GM12878 (cell line): ENCODE measurements around the gene NACAD.

Experiments used
- CHD1 ChIP-seq: IDR thresholded peaks from 2 replicates; pipeline ENCODE4 v1.6.1; 2012; ENCODE audit warnings: low read depth, low read length, improper control_type of control experiment
- EP300 ChIP-seq, 2 experiments: fragments of 150-350 bp in 1 of 2; IDR thresholded peaks; 2 replicates each; pipeline ENCODE4 v1.6.1; 2011 to 2012; ENCODE audit warnings: low read depth in 2 of 2, low read length in 2 of 2, borderline replicate concordance in 1 of 2, improper control_type of control experiment in 1 of 2, inconsistent platforms in 1 of 2; ENCODE audit not compliant: control insufficient read depth in 1 of 2
- ESRRA ChIP-seq: IDR thresholded peaks from 2 replicates; pipeline ENCODE4 v1.6.1; 2012; ENCODE audit warnings: mild to moderate bottlenecking, low read length, improper control_type of control experiment
- KDM1A ChIP-seq: fragments of 200-600 bp; sonication (generic); IDR thresholded peaks from 2 replicates; pipeline ENCODE4 v1.6.1; 2016; ENCODE audit warnings: borderline replicate concordance
- KLF5 ChIP-seq: fragments of 450-650 bp; IDR thresholded peaks from 2 replicates; pipeline ENCODE4 v1.6.1; 2014; ENCODE audit warnings: mild to moderate bottlenecking; ENCODE audit not compliant: partially characterized antibody
- MAX ChIP-seq: IDR thresholded peaks from 2 replicates; pipeline ENCODE4 v1.6.1; 2012; ENCODE audit warnings: low read depth, low read length, improper control_type of control experiment
- MXI1 ChIP-seq: fragments of 150-350 bp; IDR thresholded peaks from 2 replicates; pipeline ENCODE4 v1.6.1; 2011; ENCODE audit warnings: low read depth, mild to moderate bottlenecking, inconsistent platforms, low read length, improper control_type of control experiment
- POLR2A ChIP-seq: IDR thresholded peaks from 2 replicates; pipeline ENCODE4 v1.6.1; 2011; ENCODE audit warnings: low read depth, mild to moderate bottlenecking, low read length
- REST ChIP-seq: IDR thresholded peaks from 2 replicates; pipeline ENCODE4 v1.6.1; 2012; ENCODE audit warnings: mild to moderate bottlenecking, low read depth, low read length
- SMARCA5 ChIP-seq: fragments of 450-650 bp; IDR thresholded peaks from 2 replicates; pipeline ENCODE4 v1.6.1; 2017; ENCODE audit warnings: mild to moderate bottlenecking
- SMC3 ChIP-seq: IDR thresholded peaks from 2 replicates; pipeline ENCODE4 v1.6.1; 2011; ENCODE audit warnings: low read length, improper control_type of control experiment, borderline replicate concordance
- SPI1 ChIP-seq: IDR thresholded peaks from 2 replicates; pipeline ENCODE4 v1.6.1; 2011; ENCODE audit warnings: low read depth, mild to moderate bottlenecking, low read length, moderate library complexity, borderline replicate concordance; ENCODE audit not compliant: insufficient read depth
- TAF1 ChIP-seq: IDR thresholded peaks from 2 replicates; pipeline ENCODE4 v1.6.1; 2011; ENCODE audit warnings: mild to moderate bottlenecking, low read depth, low read length, borderline replicate concordance
- ZNF592 ChIP-seq: fragments of 450-650 bp; IDR thresholded peaks from 2 replicates; pipeline ENCODE4 v1.6.1; 2017; ENCODE audit warnings: mild to moderate bottlenecking, moderate library complexity

- no peak for TF ChIP-seq CHD1
- TF ChIP-seq TAF1 = no peak
- no peak for TF ChIP-seq KDM1A
- no peak for TF ChIP-seq REST
- TF ChIP-seq ZNF592 = no peak
- no peak for TF ChIP-seq ESRRA
- no peak for TF ChIP-seq SMC3
- TF ChIP-seq SMARCA5 = no peak
- no peak for TF ChIP-seq MAX
- no peak for TF ChIP-seq KLF5
- no peak for TF ChIP-seq EP300 (IDR thresholded peaks at IDR 0.05; ENCODE audit: borderline replicate concordance in 1 of 2, control insufficient read depth in 1 of 2, low read depth in 2 of 2, low read length in 2 of 2)
- no peak for TF ChIP-seq POLR2A
- no peak for TF ChIP-seq MXI1
- no peak for TF ChIP-seq SPI1
These were observed 20.1 kb upstream of the NACAD start for GRCh38 chr7:45108863-45109262.
